Measurements from ENCODE around the gene HCK. TPM values are rescaled to one million over a fixed set of nuclear protein-coding genes. Genes with fewer than 3 reads are reported as not detected.

Gene HCK
- not detected in 2 replicates for total RNA-seq (2014; rRNA removed)
- Bru-seq, nascent RNA: not detected
- BruChase-seq, experiment 1, labeled RNA remaining after a 6-hour chase: not detected
- not detected for BruChase-seq, experiment 2, labeled RNA remaining after a 2-hour chase
- long read RNA-seq: 0 reads

GRCh38 chr20:32052090-32052777, at the start of gene HCK:
HCK (plus strand) TSS chr20:32052242.
- Histone ChIP-seq H3K9me3 (ENCODE audit: low read length) (no peaks in the 10 kb centered on the region), H3K4me1 (ENCODE audit: insufficient read depth, low read length) (no peaks in the 10 kb centered on the region), H3F3A (ENCODE audit: low read length, unreplicated experiment) (no peaks in the 10 kb centered on the region), H4K20me1 (ENCODE audit: low read length) (no peaks in the 10 kb centered on the region), H3K79me2 (ENCODE audit: low read length) (no peaks in the 10 kb centered on the region), H3K4me3 (ENCODE audit: low read length) (no peak within 1 kb of the TSS), H2AFZ (ENCODE audit: low read length) (no peak within 1 kb of the TSS), H3K36me3 (ENCODE audit: low read depth, low read length) (no peaks in the 10 kb centered on the region), H3K9ac (ENCODE audit: low read length) (no peak within 1 kb of the TSS), H3K27me3 (ENCODE audit: low read length) (peaks cover 70% of the 10 kb centered on the region), H3K27ac (ENCODE audit: low read length) (no peak within 1 kb of the TSS), H3K9me2 (replicated peaks; ENCODE audit: low read length) (no peaks in the 10 kb centered on the region), H3K4me2 (ENCODE audit: low read length) (no peak within 1 kb of the TSS)
- no TSS peak for BruUV-seq (replicated peaks)
- CTCF ChIA-PET: no interaction called here
- TF ChIP-seq, protein P1, sequence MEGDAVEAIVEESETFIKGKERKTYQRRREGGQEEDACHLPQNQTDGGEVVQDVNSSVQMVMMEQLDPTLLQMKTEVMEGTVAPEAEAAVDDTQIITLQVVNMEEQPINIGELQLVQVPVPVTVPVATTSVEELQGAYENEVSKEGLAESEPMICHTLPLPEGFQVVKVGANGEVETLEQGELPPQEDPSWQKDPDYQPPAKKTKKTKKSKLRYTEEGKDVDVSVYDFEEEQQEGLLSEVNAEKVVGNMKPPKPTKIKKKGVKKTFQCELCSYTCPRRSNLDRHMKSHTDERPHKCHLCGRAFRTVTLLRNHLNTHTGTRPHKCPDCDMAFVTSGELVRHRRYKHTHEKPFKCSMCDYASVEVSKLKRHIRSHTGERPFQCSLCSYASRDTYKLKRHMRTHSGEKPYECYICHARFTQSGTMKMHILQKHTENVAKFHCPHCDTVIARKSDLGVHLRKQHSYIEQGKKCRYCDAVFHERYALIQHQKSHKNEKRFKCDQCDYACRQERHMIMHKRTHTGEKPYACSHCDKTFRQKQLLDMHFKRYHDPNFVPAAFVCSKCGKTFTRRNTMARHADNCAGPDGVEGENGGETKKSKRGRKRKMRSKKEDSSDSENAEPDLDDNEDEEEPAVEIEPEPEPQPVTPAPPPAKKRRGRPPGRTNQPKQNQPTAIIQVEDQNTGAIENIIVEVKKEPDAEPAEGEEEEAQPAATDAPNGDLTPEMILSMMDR (conservative IDR thresholded peaks at IDR 0.05; ENCODE audit: low read depth, low read length): no peak
- TF ChIP-seq EZH2phosphoT487 (IDR thresholded peaks at IDR 0.05; ENCODE audit: borderline replicate concordance, low read length) (no peak), EZH2 (IDR thresholded peaks at IDR 0.05; ENCODE audit: low read length, unreplicated experiment) (no peak)
- POLR2A ChIA-PET (ENCODE audit: unreplicated experiment): no interaction called here
- no peak for DNase-seq
- ATAC-seq: no peak
- intact Hi-C loops (cut with micrococcal nuclease): no loop called here

DNA sequence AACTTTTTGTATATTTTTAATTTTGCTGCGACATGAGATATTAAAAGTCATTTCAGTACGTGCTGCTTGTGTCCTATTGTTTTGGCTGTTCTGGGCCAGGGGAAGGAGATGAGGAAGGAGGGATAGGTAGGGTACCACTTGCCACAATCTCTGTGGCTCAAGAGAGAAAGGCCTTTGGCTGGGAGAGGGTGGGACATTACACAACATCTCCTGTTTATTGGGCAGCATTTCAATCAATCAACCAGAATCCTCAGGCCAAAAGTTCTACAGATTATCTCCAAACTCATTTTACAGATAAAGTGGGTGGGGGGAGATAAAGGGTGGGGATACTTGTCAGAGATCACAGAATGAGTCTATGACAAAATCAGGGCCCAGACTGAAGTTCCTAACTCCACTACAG, 48.7 kb upstream of the HCK start:
- Histone ChIP-seq H3K27ac (ENCODE audit: low read length) (no peak overlapping the region), H3K4me2 (ENCODE audit: low read length) (no peak overlapping the region), H3K4me3 (ENCODE audit: low read length) (no peak overlapping the region), H3K27me3 (ENCODE audit: low read length) (peaks cover 21% of the 10 kb centered on the region; the same call in 1 of the 2 replicates), H3K9me2 (replicated peaks; ENCODE audit: low read length) (no peaks in the 10 kb centered on the region), H3K9me3 (ENCODE audit: low read length) (no peaks in the 10 kb centered on the region), H2AFZ (ENCODE audit: low read length) (no peak overlapping the region), H3K36me3 (ENCODE audit: low read depth, low read length) (no peaks in the 10 kb centered on the region), H3K9ac (ENCODE audit: low read length) (no peak overlapping the region), H3K79me2 (ENCODE audit: low read length) (no peaks in the 10 kb centered on the region), H4K20me1 (ENCODE audit: low read length) (no peaks in the 10 kb centered on the region), H3F3A (ENCODE audit: low read length, unreplicated experiment) (no peaks in the 10 kb centered on the region), H3K4me1 (ENCODE audit: insufficient read depth, low read length) (no peaks in the 10 kb centered on the region)
- CTCF ChIA-PET: no interaction called here
- intact Hi-C loops (cut with micrococcal nuclease): no loop called here
- DNase-seq (no peak), ATAC-seq (no peak)
- no TSS peak for BruUV-seq (replicated peaks)
- POLR2A ChIA-PET (ENCODE audit: unreplicated experiment): no interaction called here
- TF ChIP-seq, protein P1 (conservative IDR thresholded peaks at IDR 0.05; ENCODE audit: low read depth, low read length): no peak
- TF ChIP-seq EZH2 (IDR thresholded peaks at IDR 0.05; ENCODE audit: low read length, unreplicated experiment) (no peak), EZH2phosphoT487 (IDR thresholded peaks at IDR 0.05; ENCODE audit: borderline replicate concordance, low read length) (no peak)

DNA sequence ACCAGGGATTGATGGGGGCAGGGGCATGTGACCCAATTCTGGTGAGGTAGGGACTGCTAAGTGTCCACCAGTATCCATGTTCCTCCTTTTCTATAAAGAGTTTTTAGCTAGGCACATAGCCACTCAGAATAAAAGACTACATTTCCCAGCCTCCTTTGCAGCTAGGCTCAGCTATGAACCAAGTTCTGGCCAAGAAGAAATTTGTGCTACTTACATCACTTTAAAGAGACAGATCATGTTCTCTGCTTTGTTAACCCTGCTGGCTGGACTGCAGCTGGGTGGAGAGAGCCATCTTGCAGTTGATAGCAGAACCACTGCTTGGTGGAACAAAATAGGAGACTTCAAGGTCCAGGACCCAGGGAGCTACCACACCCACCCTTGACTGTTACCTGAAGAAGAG, 47.1 kb upstream of the HCK start:
- BruUV-seq (replicated peaks): no TSS peak

More for the DNA sequence above, 47.1 kb upstream of the HCK start:
- Histone ChIP-seq H3K4me2 (ENCODE audit: low read length) (no peak overlapping the region), H3K79me2 (ENCODE audit: low read length) (no peaks in the 10 kb centered on the region), H4K20me1 (ENCODE audit: low read length) (no peaks in the 10 kb centered on the region), H3K9me3 (ENCODE audit: low read length) (no peaks in the 10 kb centered on the region), H3K4me3 (ENCODE audit: low read length) (no peak overlapping the region), H3K4me1 (ENCODE audit: insufficient read depth, low read length) (no peaks in the 10 kb centered on the region), H3F3A (ENCODE audit: low read length, unreplicated experiment) (no peaks in the 10 kb centered on the region), H3K36me3 (ENCODE audit: low read depth, low read length) (no peaks in the 10 kb centered on the region), H3K27me3 (ENCODE audit: low read length) (peaks cover 12% of the 10 kb centered on the region; the same call in 1 of the 2 replicates), H2AFZ (ENCODE audit: low read length) (no peak overlapping the region), H3K9ac (ENCODE audit: low read length) (no peak overlapping the region), H3K27ac (ENCODE audit: low read length) (no peak overlapping the region), H3K9me2 (replicated peaks; ENCODE audit: low read length) (no peaks in the 10 kb centered on the region)
- CTCF ChIA-PET: no interaction called here
- ATAC-seq (peak; percentile 57; the same call in 1 of the 2 replicates), DNase-seq (peak; percentile 21)
- intact Hi-C loops (cut with micrococcal nuclease): no loop called here
- POLR2A ChIA-PET (ENCODE audit: unreplicated experiment): no interaction called here
- TF ChIP-seq EZH2 (IDR thresholded peaks at IDR 0.05; ENCODE audit: low read length, unreplicated experiment) (no peak), EZH2phosphoT487 (IDR thresholded peaks at IDR 0.05; ENCODE audit: borderline replicate concordance, low read length) (no peak)
- TF ChIP-seq, protein P1 (conservative IDR thresholded peaks at IDR 0.05; ENCODE audit: low read depth, low read length): no peak

Measured in PC-3 (cell line).